Naive thymus-derived CD4-positive, alpha-beta T cell (primary cell): ENCODE measurements around the gene TNFAIP2. TPM values are rescaled to one million over a fixed set of nuclear protein-coding genes. Genes with fewer than 3 reads are reported as not detected.
A peak's percentile ranks its signal among the peaks of the same experiment; 100 is the strongest.
"Not testable (repeated sequence)": the region's sequence is repeated elsewhere in the genome, so short reads cannot be mapped to it uniquely, and the experiment has no call there.

ENCODE experiments used
- ATAC-seq: fragments of 150-1000 bp; cut with Tn5 transposase; 2 replicates; pipeline ENCODE4 v1.10.0; 2021; ENCODE audit warnings: mild to moderate bottlenecking, moderate library complexity
- CTCF ChIA-PET: fragments of 350-600 bp; sonication (Branson Sonifier 250); formaldehyde crosslinking; loops from one replicate; lab custom pipeline; 2021; ENCODE audit warnings: antibody characterized with exemption; lab: Charles Lee
- POLR2A ChIA-PET: fragments of 350-600 bp; sonication (Branson Sonifier 250); formaldehyde crosslinking; loops from one replicate; lab custom pipeline; 2021; ENCODE audit warnings: antibody characterized with exemption, inconsistent platforms; lab: Charles Lee
- DNase-seq, 9 donors: peaks; one replicate each; pipeline versions ENCODE4 v3.0.0 to v3.0.0-alpha.2; 2020 to 2022; ENCODE audit warnings: mixed read lengths in 1 of 9
- H3K27ac ChIP-seq: one replicate; pipeline ENCODE4 v1.7.0; 2013; ENCODE audit warnings: mild to moderate bottlenecking, low read depth, low read length, moderate library complexity
- H3K27me3 ChIP-seq, 2 donors: one replicate each; pipeline ENCODE4 v1.7.0; 2013; ENCODE audit warnings: low read length in 2 of 2, mild to moderate bottlenecking in 2 of 2, moderate library complexity in 2 of 2; ENCODE audit not compliant: control insufficient read depth in 2 of 2, insufficient read depth in 2 of 2
- H3K36me3 ChIP-seq, 3 experiments: 1 replicate in 2 of 3; 2 replicates in 1 of 3; pipeline ENCODE4 v1.7.0; 2013; ENCODE audit warnings: low read length in 3 of 3, mild to moderate bottlenecking in 3 of 3, moderate library complexity in 1 of 3; ENCODE audit not compliant: insufficient read depth in 3 of 3, control insufficient read depth in 2 of 3
- H3K4me1 ChIP-seq, 2 donors: one replicate each; pipeline ENCODE4 v1.7.0; 2013; ENCODE audit warnings: low read length in 2 of 2, mild to moderate bottlenecking in 2 of 2, moderate library complexity in 1 of 2; ENCODE audit not compliant: control insufficient read depth in 2 of 2, insufficient read depth in 2 of 2
- H3K4me3 ChIP-seq: 2 replicates; pipeline ENCODE4 v1.7.0; 2013; ENCODE audit warnings: mild to moderate bottlenecking, low read length
- H3K9me3 ChIP-seq, 3 experiments: 1 replicate in 2 of 3; 2 replicates in 1 of 3; pipeline ENCODE4 v1.7.0; 2013; ENCODE audit warnings: low read length in 3 of 3; ENCODE audit not compliant: control insufficient read depth in 2 of 3
- H3K27ac Mint-ChIP-seq, 9 donors: one replicate each; pipeline ENCODE4 v1.8.0; 2020 to 2022; ENCODE audit warnings: mixed read lengths in 9 of 9, mild to moderate bottlenecking in 8 of 9, moderate library complexity in 5 of 9, inconsistent platforms in 2 of 9
- H3K27me3 Mint-ChIP-seq, 5 donors: one replicate each; pipeline ENCODE4 v1.8.0; 2021 to 2022; ENCODE audit warnings: mixed read lengths in 5 of 5, mild to moderate bottlenecking in 1 of 5
- H3K36me3 Mint-ChIP-seq, 5 donors: one replicate each; pipeline ENCODE4 v1.8.0; 2020 to 2022; ENCODE audit warnings: mixed read lengths in 5 of 5, mild to moderate bottlenecking in 3 of 5, inconsistent platforms in 1 of 5
- H3K4me1 Mint-ChIP-seq, 7 donors: one replicate each; pipeline ENCODE4 v1.8.0; 2020 to 2022; ENCODE audit warnings: mixed read lengths in 7 of 7, mild to moderate bottlenecking in 3 of 7, inconsistent platforms in 1 of 7
- H3K4me3 Mint-ChIP-seq, 10 donors: one replicate each; pipeline ENCODE4 v1.8.0; 2020 to 2022; ENCODE audit warnings: mild to moderate bottlenecking in 10 of 10, mixed read lengths in 10 of 10, moderate library complexity in 6 of 10, inconsistent platforms in 2 of 10
- H3K9me3 Mint-ChIP-seq, 11 donors: one replicate each; pipeline ENCODE4 v1.8.0; 2020 to 2022; ENCODE audit warnings: mixed read lengths in 11 of 11, mild to moderate bottlenecking in 4 of 11, inconsistent platforms in 1 of 11, moderate library complexity in 1 of 11
- intact Hi-C, 2 donors: fragments of 100-400 bp; cut with micrococcal nuclease; formaldehyde crosslinking; loops; one replicate each; pipeline ENCODE4 v1.15.1; 2023
- polyA plus RNA-seq, 2 donors: library from polyadenylated mRNA; unstranded; fragments of 300-500 nt; fragmentation: Illumina TruSeq; gene quantifications; one replicate each; pipeline ENCODE4 v1.2.3, GENCODE V29; 2021
- total RNA-seq, 6 experiments: library from RNA in 5 of 6; stranded (reverse) in 5 of 6; gene quantifications; 1 replicate in 5 of 6; 2 replicates in 1 of 6; pipeline ENCODE4 v1.2.3 and lab custom pipeline; 2021 to 2026

Gene TNFAIP2
- total and polyA plus RNA-seq, 7 experiments from 2014 or later, result 1.1 to 309 (median 5.5) TPM; not detected in 2

GRCh38 chr14:103117499-103117898 lies 5.8 kb upstream of the TNFAIP2 start:
- ATAC-seq, H3K4me1 ChIP-seq, H3K9me3 Mint-ChIP-seq, H3K4me3 Mint-ChIP-seq, H3K4me3 ChIP-seq, H3K36me3 Mint-ChIP-seq, H3K27ac ChIP-seq, intact Hi-C loops, H3K9me3 ChIP-seq, H3K27ac Mint-ChIP-seq, DNase-seq, H3K27me3 ChIP-seq, H3K36me3 ChIP-seq, POLR2A ChIA-PET: not testable (repeated sequence)
- CTCF ChIA-PET, result interaction anchor here (1.4 kb wide), 1 partner anchor 12 kb away, joined by 3 read pairs; no protein-coding TSS in a partner anchor
- Mint-ChIP-seq H3K4me1 (peaks cover 0 to 13% (median 9%) of the 10 kb centered on the region in 7 donors), H3K27me3 (peaks cover 11 to 34% (median 19%) of the 10 kb centered on the region in 5 donors)

- Histone ChIP-seq H3K4me3 (no peak overlapping the region), H3K4me1 (no peaks in the 10 kb centered on the region), H3K27ac (no peak overlapping the region), H3K27me3 (no peaks in the 10 kb centered on the region), H3K36me3 (no peaks in the 10 kb centered on the region), H3K9me3 (no peaks in the 10 kb centered on the region)
- ATAC-seq, result no peak
- CTCF ChIA-PET, result interaction anchor here (0.6 to 1.4 kb wide), 2 partner anchors 13 to 1341 kb away, joined by 3 to 4 read pairs; no protein-coding TSS in a partner anchor
- DNase-seq, result no peak
- intact Hi-C loops, result no loop called here
- Mint-ChIP-seq H3K4me3 (no peak overlapping the region), H3K4me1 (peaks cover 0 to 13% (median 9%) of the 10 kb centered on the region in 7 donors), H3K27ac (no peak overlapping the region), H3K9me3 (peaks cover 0 to 1% (median 0%) of the 10 kb centered on the region in 11 donors), H3K27me3 (peaks cover 11 to 34% (median 19%) of the 10 kb centered on the region in 5 donors), H3K36me3 (no peaks in the 10 kb centered on the region)
- POLR2A ChIA-PET, result no interaction called here
Observed at GRCh38 chr14:103118018-103118662, 5.1 kb upstream of the TNFAIP2 start.

- H3K27me3 Mint-ChIP-seq, result peaks cover 11 to 34% (median 19%) of the 10 kb centered on the region in 5 donors
- no peaks in the 10 kb centered on the region for H3K4me1 ChIP-seq
- H3K4me1 Mint-ChIP-seq, result peaks cover 0 to 13% (median 9%) of the 10 kb centered on the region in 7 donors
- H3K9me3 Mint-ChIP-seq, result peaks cover 0 to 1% (median 0%) of the 10 kb centered on the region in 11 donors
- ATAC-seq, result peak; percentile 85
- no peak overlapping the region for H3K4me3 Mint-ChIP-seq
- H3K27me3 ChIP-seq, result no peaks in the 10 kb centered on the region
- no peak overlapping the region for H3K4me3 ChIP-seq
- DNase-seq, result no peak
- H3K27ac ChIP-seq, result no peak overlapping the region
- H3K36me3 Mint-ChIP-seq, result no peaks in the 10 kb centered on the region
- H3K27ac Mint-ChIP-seq, result no peak overlapping the region
- ChIA-PET CTCF (no interaction called here), POLR2A (interaction anchor here (0.6 kb wide), 1 partner anchor 103 kb away, joined by 5 read pairs; no protein-coding TSS in a partner anchor)
- intact Hi-C loops, result no loop called here
- H3K9me3 ChIP-seq, result no peaks in the 10 kb centered on the region
- H3K36me3 ChIP-seq, result no peaks in the 10 kb centered on the region
Observed at GRCh38 chr14:103118663-103119404, 4.4 kb upstream of the TNFAIP2 start.

- POLR2A ChIA-PET, result interaction anchor here (0.6 kb wide), 1 partner anchor 104 kb away, joined by 5 read pairs; no protein-coding TSS in a partner anchor
- H3K27ac ChIP-seq, H3K36me3 ChIP-seq, H3K4me1 ChIP-seq, ATAC-seq, DNase-seq, intact Hi-C loops, H3K27me3 ChIP-seq, H3K27ac Mint-ChIP-seq, H3K4me3 Mint-ChIP-seq, H3K36me3 Mint-ChIP-seq, H3K4me3 ChIP-seq, H3K9me3 Mint-ChIP-seq, H3K9me3 ChIP-seq, CTCF ChIA-PET: not testable (repeated sequence)
- Mint-ChIP-seq H3K27me3 (peaks cover 16 to 40% (median 24%) of the 10 kb centered on the region in 5 donors), H3K4me1 (peaks cover 0 to 13% (median 9%) of the 10 kb centered on the region in 7 donors)
Observed at GRCh38 chr14:103119527-103119926, 3.7 kb upstream of the TNFAIP2 start.

GRCh38 chr14:103121121-103121845 lies 2.0 kb upstream of the TNFAIP2 start:
- Mint-ChIP-seq H3K9me3 (peaks cover 0 to 1% (median 0%) of the 10 kb centered on the region in 11 donors), H3K27me3 (peaks cover 16 to 39% (median 24%) of the 10 kb centered on the region in 5 donors), H3K4me3 (peak overlapping the region in 1 of 10 donors; percentile 62), H3K36me3 (no peaks in the 10 kb centered on the region), H3K27ac (no peak overlapping the region), H3K4me1 (peaks cover 0 to 5% (median 4%) of the 10 kb centered on the region in 7 donors)
- DNase-seq, result no peak
- POLR2A ChIA-PET, result no interaction called here
- no peaks in the 10 kb centered on the region for H3K36me3 ChIP-seq
- H3K4me3 ChIP-seq, result no peak overlapping the region
- peak; percentile 28 for ATAC-seq
- intact Hi-C loops, result no loop called here
- no peak overlapping the region for H3K27ac ChIP-seq
- CTCF ChIA-PET, result no interaction called here
- no peaks in the 10 kb centered on the region for H3K4me1 ChIP-seq
- H3K9me3 ChIP-seq, result no peaks in the 10 kb centered on the region
- H3K27me3 ChIP-seq, result no peaks in the 10 kb centered on the region

- POLR2A ChIA-PET, result no interaction called here
- Mint-ChIP-seq H3K27me3 (peaks cover 16 to 40% (median 24%) of the 10 kb centered on the region in 5 donors), H3K9me3 (peaks cover 0 to 3% (median 0%) of the 10 kb centered on the region in 11 donors), H3K36me3 (no peaks in the 10 kb centered on the region), H3K4me1 (peaks cover 0 to 5% (median 4%) of the 10 kb centered on the region in 7 donors), H3K4me3 (peak overlapping the region in 5 of 10 donors; percentile 29 to 63 (median 57)), H3K27ac (no peak overlapping the region)
- Histone ChIP-seq H3K27me3 (no peaks in the 10 kb centered on the region), H3K4me3 (no peak overlapping the region), H3K4me1 (no peaks in the 10 kb centered on the region), H3K27ac (no peak overlapping the region), H3K36me3 (no peaks in the 10 kb centered on the region), H3K9me3 (no peaks in the 10 kb centered on the region)
- ATAC-seq, result no peak
- CTCF ChIA-PET, result no interaction called here
- no peak for DNase-seq
- intact Hi-C loops, result no loop called here
Observed at GRCh38 chr14:103121846-103122584, 1.2 kb upstream of the TNFAIP2 start.
